Measurements from ENCODE around the gene MIER1.

- TF ChIP-seq CTCF (tag by site-specific recombination; IDR thresholded peaks at IDR 0.05), result no peak
- no peak for TF ChIP-seq ZNF629 (tag by site-specific recombination; IDR thresholded peaks at IDR 0.05)
- no peak for TF ChIP-seq HOXD13 (CRISPR knock-in tag; IDR thresholded peaks at IDR 0.05; ENCODE audit: borderline replicate concordance)
- TF ChIP-seq ZBTB48 (tag by site-specific recombination; IDR thresholded peaks at IDR 0.05), result no peak
- TF ChIP-seq ZNF561 (tag by site-specific recombination; IDR thresholded peaks at IDR 0.05; ENCODE audit: borderline replicate concordance), result no peak
- no peak for TF ChIP-seq YY1 (tag by site-specific recombination; IDR thresholded peaks at IDR 0.05)
- no peak for TF ChIP-seq ZNF223 (tag by site-specific recombination; IDR thresholded peaks at IDR 0.05)
- TF ChIP-seq PBX3 (CRISPR knock-in tag; IDR thresholded peaks at IDR 0.05), result no peak
- TF ChIP-seq ZNF580 (tag by site-specific recombination; IDR thresholded peaks at IDR 0.05), result no peak
- no peak for TF ChIP-seq ZFP37 (tag by site-specific recombination; IDR thresholded peaks at IDR 0.05)
- TF ChIP-seq ZBTB1 (tag by site-specific recombination; IDR thresholded peaks at IDR 0.05), result no peak
- no peak for TF ChIP-seq ZNF280D (tag by site-specific recombination; IDR thresholded peaks at IDR 0.05)
These were observed 106.5 kb downstream of the MIER1 start for GRCh38 chr1:67031121-67031858.

Data from HEK293 (cell line).